BE2C (cell line): ENCODE measurements around the gene HOXB6.

Experiments
- DNase-seq: peaks from one replicate; pipeline ENCODE4 v3.0.0-alpha.2; 2020
- H3K27me3 ChIP-seq: fragments of 250-450 bp; sonication (Bioruptor Pico); 2 replicates; pipeline ENCODE4 v1.5.1; 2020; ENCODE audit warnings: mild to moderate bottlenecking
- H3K36me3 ChIP-seq: fragments of 250-450 bp; sonication (Bioruptor Pico); 2 replicates; pipeline ENCODE4 v1.5.1; 2020; ENCODE audit warnings: mild to moderate bottlenecking
- H3K4me1 ChIP-seq: fragments of 250-450 bp; sonication (Bioruptor Pico); 2 replicates; pipeline ENCODE4 v1.5.1; 2020
- H3K4me3 ChIP-seq: 2 replicates; pipeline ENCODE4 v1.5.1; 2011; ENCODE audit warnings: low read depth, low read length
- H3K9me3 ChIP-seq: fragments of 250-450 bp; sonication (Bioruptor Pico); 2 replicates; pipeline ENCODE4 v1.5.1; 2020
- TF ChIP-seq, protein P1 (sequence below): IDR thresholded peaks from 2 replicates; pipeline ENCODE4 v1.5.1; 2012; ENCODE audit warnings: mild to moderate bottlenecking, low read depth, low read length

Gene HOXB6

GRCh38 chr17:48562934-48563333 is 41.9 kb downstream of the HOXB6 start:
- Histone ChIP-seq H3K4me1 (no peaks in the 10 kb centered on the region), H3K9me3 (no peaks in the 10 kb centered on the region), H3K27me3 (peaks cover 99% of the 10 kb centered on the region), H3K36me3 (no peaks in the 10 kb centered on the region), H3K4me3 (no peak overlapping the region)
- TF ChIP-seq, protein P1, sequence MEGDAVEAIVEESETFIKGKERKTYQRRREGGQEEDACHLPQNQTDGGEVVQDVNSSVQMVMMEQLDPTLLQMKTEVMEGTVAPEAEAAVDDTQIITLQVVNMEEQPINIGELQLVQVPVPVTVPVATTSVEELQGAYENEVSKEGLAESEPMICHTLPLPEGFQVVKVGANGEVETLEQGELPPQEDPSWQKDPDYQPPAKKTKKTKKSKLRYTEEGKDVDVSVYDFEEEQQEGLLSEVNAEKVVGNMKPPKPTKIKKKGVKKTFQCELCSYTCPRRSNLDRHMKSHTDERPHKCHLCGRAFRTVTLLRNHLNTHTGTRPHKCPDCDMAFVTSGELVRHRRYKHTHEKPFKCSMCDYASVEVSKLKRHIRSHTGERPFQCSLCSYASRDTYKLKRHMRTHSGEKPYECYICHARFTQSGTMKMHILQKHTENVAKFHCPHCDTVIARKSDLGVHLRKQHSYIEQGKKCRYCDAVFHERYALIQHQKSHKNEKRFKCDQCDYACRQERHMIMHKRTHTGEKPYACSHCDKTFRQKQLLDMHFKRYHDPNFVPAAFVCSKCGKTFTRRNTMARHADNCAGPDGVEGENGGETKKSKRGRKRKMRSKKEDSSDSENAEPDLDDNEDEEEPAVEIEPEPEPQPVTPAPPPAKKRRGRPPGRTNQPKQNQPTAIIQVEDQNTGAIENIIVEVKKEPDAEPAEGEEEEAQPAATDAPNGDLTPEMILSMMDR: no peak
- no peak for DNase-seq

GRCh38 chr17:48561884-48562810 is 42.6 kb downstream of the HOXB6 start:
- Histone ChIP-seq H3K4me3 (no peak overlapping the region), H3K36me3 (no peaks in the 10 kb centered on the region), H3K4me1 (no peaks in the 10 kb centered on the region), H3K9me3 (no peaks in the 10 kb centered on the region), H3K27me3 (peaks cover 99% of the 10 kb centered on the region)
- TF ChIP-seq, protein P1: peak; percentile 35; the same call in 1 of the 2 replicates
- no peak for DNase-seq

DNA sequence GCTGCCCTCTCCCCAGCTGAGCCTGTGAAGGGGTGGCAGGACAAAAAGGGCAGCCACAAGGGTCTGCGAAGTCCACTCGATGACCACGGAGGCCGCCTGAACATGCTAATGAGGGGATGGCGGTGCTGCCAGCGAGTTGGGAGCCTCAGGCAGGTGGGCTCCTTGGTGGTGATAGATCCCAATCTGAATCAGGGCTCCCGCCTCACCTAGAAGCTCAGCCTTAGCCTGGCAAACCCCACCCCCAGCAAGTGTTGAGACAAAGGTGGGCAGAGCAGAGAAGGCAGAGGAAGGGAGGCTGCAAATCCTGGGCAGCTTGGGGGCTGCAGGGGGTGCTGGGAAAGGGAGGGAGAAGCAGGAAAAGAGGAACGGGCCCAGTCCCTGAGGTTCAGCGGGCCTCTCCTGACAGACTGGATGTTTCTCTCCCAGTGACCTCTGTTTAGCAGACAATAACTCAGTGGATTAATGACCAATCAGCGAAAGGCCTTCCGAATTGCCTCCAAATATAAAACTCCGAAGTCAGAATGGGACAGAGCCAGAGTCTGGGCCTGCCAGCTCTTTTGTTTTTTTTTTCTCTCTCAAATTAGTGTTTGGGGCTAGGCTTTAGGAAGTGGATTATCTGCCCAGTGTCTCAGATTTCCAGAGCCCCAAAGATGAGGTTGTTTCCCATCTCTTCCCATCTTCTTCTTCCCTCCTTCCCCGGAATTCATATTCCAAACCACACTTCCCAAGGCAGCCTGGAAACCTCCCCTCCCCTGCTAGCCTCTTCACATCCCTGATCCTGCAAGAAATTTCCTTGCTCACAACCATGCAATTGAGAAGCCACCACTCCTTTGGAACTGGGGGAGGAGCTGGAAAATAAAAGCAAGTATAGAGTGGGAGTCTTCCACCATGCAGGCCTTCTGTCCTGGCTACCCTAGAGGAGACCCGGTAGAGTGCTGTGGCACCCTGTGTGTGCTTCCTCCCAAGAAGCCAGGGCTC is 44.7 kb downstream of the HOXB6 start:
- H3K9me3 ChIP-seq: no peaks in the 10 kb centered on the region
- H3K27me3 ChIP-seq: peaks cover 97% of the 10 kb centered on the region
- no peaks in the 10 kb centered on the region for H3K4me1 ChIP-seq
- DNase-seq: no peak
- TF ChIP-seq, protein P1: no peak
- H3K36me3 ChIP-seq: no peaks in the 10 kb centered on the region
- H3K4me3 ChIP-seq: no peak overlapping the region

DNA sequence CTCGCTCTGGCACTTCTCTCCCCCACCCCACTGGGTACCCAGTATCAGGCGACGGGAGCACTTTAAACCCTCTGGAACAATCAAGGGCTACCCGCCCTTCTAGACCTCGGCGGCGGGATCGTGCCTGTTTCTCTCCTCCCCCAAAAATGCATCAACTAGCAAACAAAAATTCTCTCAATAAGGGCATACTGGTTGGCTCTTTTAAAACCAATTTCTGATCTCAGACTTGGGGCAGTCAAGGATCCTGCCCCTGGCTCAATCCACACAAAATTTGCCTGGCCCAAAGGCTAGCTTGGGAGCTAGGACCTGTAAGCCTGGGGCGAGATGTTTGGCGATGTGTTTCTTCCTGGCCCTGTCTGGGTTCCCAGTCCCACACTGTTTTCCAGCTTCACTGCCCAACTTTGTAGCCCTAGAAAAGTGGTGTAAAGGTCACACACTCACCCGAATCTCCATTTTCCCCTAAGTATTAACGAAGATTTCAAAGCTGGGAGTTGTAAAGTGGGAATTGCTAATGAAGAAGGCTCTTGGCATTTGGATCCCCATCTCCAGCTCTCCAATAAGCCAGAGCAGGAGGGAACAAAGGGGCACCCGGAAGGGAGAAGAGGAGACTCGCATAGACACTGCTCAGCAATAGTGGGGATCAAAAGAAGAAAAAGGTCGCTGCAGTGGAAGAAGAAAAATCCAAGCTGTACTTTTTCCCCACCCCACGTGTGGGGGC is 45.5 kb downstream of the HOXB6 start:
- peaks cover 97% of the 10 kb centered on the region for H3K27me3 ChIP-seq
- H3K9me3 ChIP-seq: no peaks in the 10 kb centered on the region
- H3K36me3 ChIP-seq: no peaks in the 10 kb centered on the region
- no peaks in the 10 kb centered on the region for H3K4me1 ChIP-seq
- H3K4me3 ChIP-seq: no peak overlapping the region
- TF ChIP-seq, protein P1: no peak
- DNase-seq: no peak

- no peaks in the 10 kb centered on the region for H3K4me1 ChIP-seq
- DNase-seq: no peak
- no peak overlapping the region for H3K4me3 ChIP-seq
- H3K27me3 ChIP-seq: peaks cover 98% of the 10 kb centered on the region
- TF ChIP-seq, protein P1: no peak
- no peaks in the 10 kb centered on the region for H3K9me3 ChIP-seq
- H3K36me3 ChIP-seq: no peaks in the 10 kb centered on the region
Measured at GRCh38 chr17:48558831-48559121, 46.0 kb downstream of the HOXB6 start.
